ENCODE data around the gene MYO18A.
"Not testable (repeated sequence)": the region's sequence is repeated elsewhere in the genome, so short reads cannot be mapped to it uniquely, and the experiment has no call there.

The MYO18A gene

GRCh38 chr17:29209073-29209472, 28.9 kb upstream of the MYO18A start:
- no peak overlapping the region for H3K18ac ChIP-seq (ENCODE audit: low read depth in 1 of 2, low read length in 2 of 2)
- H3K79me1 ChIP-seq (replicated peaks; ENCODE audit: low read length, poor library complexity, severe bottlenecking): no peaks in the 10 kb centered on the region
- H2BK15ac ChIP-seq (ENCODE audit: low read depth, poor library complexity, severe bottlenecking): no peak overlapping the region
- H3K4me3 ChIP-seq (ENCODE audit: insufficient read depth in 1 of 2, low read depth in 1 of 2, low read length in 2 of 2): no peak overlapping the region
- H2BK12ac ChIP-seq (ENCODE audit: low read length in 2 of 2): no peak overlapping the region
- H2BK120ac ChIP-seq (ENCODE audit: low read depth, low read length): no peak overlapping the region
- no peaks in the 10 kb centered on the region for H3K36me3 ChIP-seq (ENCODE audit: control insufficient read depth in 1 of 2, insufficient read depth in 2 of 2, low read depth in 1 of 2, low read length in 2 of 2)
- no peak overlapping the region for H3K4ac ChIP-seq (ENCODE audit: low read depth in 1 of 2, low read length in 2 of 2)
- H3K4me2 ChIP-seq (ENCODE audit: low read length, poor library complexity, severe bottlenecking): no peak overlapping the region
- H2AK5ac ChIP-seq (ENCODE audit: low read length, severe bottlenecking): no peak overlapping the region
- WGBS: 92% methylated on average over 5 of the region's 5 CpGs
- H3K14ac ChIP-seq (ENCODE audit: low read length in 2 of 2): no peak overlapping the region
- H2AFZ ChIP-seq (ENCODE audit: low read depth, low read length): no peak overlapping the region
- no peaks in the 10 kb centered on the region for H3K9me3 ChIP-seq (ENCODE audit: control insufficient read depth, low read length)
- H3K4me1 ChIP-seq (ENCODE audit: control insufficient read depth, insufficient read depth, low read depth, low read length): no peaks in the 10 kb centered on the region
- H3K27ac ChIP-seq (ENCODE audit: low read length, poor library complexity, severe bottlenecking): no peak overlapping the region
- H3K27me3 ChIP-seq (ENCODE audit: control insufficient read depth in 1 of 2, insufficient read depth in 1 of 2, low read length in 2 of 2): no peaks in the 10 kb centered on the region
- H2BK5ac ChIP-seq (ENCODE audit: low read depth, low read length, poor library complexity, severe bottlenecking): no peak overlapping the region
- H3K9ac ChIP-seq (ENCODE audit: low read length): no peak overlapping the region
- no peak overlapping the region for H3K23ac ChIP-seq (ENCODE audit: low read length in 2 of 2)
- H4K8ac ChIP-seq (ENCODE audit: low read length): no peak overlapping the region
- H4K91ac ChIP-seq (ENCODE audit: low read length): no peak overlapping the region
- no peak for DNase-seq

DNA sequence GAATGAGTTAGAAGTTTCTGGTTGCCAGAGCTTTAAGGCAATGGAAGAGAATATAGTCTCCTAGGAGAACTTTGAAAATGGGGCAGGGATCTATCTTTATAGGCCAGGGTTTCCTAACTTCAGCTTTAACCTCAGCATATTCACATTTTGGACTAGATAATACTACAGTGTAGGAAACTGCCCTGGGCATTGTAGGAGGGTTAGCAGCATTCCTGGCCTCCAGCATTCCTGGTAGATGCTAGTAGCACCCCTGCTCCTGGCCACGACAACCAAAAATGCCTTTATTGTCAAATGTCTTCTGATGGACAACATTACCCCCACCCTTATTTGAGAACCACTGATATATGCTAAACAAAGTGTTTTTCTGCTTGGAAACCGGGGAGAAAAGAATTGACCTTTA, 27.8 kb upstream of the MYO18A start:
- H2AFZ ChIP-seq (ENCODE audit: low read depth, low read length): no peak overlapping the region
- no peak overlapping the region for H3K9ac ChIP-seq (ENCODE audit: low read length)
- no peak overlapping the region for H3K27ac ChIP-seq (ENCODE audit: low read length, poor library complexity, severe bottlenecking)
- no peak overlapping the region for H3K23ac ChIP-seq (ENCODE audit: low read length in 2 of 2)
- no peak overlapping the region for H2AK5ac ChIP-seq (ENCODE audit: low read length, severe bottlenecking)
- H4K8ac ChIP-seq (ENCODE audit: low read length): no peak overlapping the region
- no peak for DNase-seq
- no peaks in the 10 kb centered on the region for H3K9me3 ChIP-seq (ENCODE audit: control insufficient read depth, low read length)
- H3K18ac ChIP-seq (ENCODE audit: low read depth in 1 of 2, low read length in 2 of 2): no peak overlapping the region
- no peak overlapping the region for H2BK120ac ChIP-seq (ENCODE audit: low read depth, low read length)
- no peak overlapping the region for H2BK15ac ChIP-seq (ENCODE audit: low read depth, poor library complexity, severe bottlenecking)
- H2BK12ac ChIP-seq (ENCODE audit: low read length in 2 of 2): no peak overlapping the region
- no peak overlapping the region for H4K91ac ChIP-seq (ENCODE audit: low read length)
- H3K4ac ChIP-seq (ENCODE audit: low read depth in 1 of 2, low read length in 2 of 2): no peak overlapping the region
- H3K4me3 ChIP-seq (ENCODE audit: insufficient read depth in 1 of 2, low read depth in 1 of 2, low read length in 2 of 2): no peak overlapping the region
- H3K4me1 ChIP-seq (ENCODE audit: control insufficient read depth, insufficient read depth, low read depth, low read length): no peaks in the 10 kb centered on the region
- no peaks in the 10 kb centered on the region for H3K36me3 ChIP-seq (ENCODE audit: control insufficient read depth in 1 of 2, insufficient read depth in 2 of 2, low read depth in 1 of 2, low read length in 2 of 2)
- no peak overlapping the region for H2BK5ac ChIP-seq (ENCODE audit: low read depth, low read length, poor library complexity, severe bottlenecking)
- H3K4me2 ChIP-seq (ENCODE audit: low read length, poor library complexity, severe bottlenecking): no peak overlapping the region
- H3K27me3 ChIP-seq (ENCODE audit: control insufficient read depth in 1 of 2, insufficient read depth in 1 of 2, low read length in 2 of 2): no peaks in the 10 kb centered on the region
- no peak overlapping the region for H3K14ac ChIP-seq (ENCODE audit: low read length in 2 of 2)
- no peaks in the 10 kb centered on the region for H3K79me1 ChIP-seq (replicated peaks; ENCODE audit: low read length, poor library complexity, severe bottlenecking)
- WGBS: 95% methylated on average over 2 of the region's 2 CpGs

GRCh38 chr17:29205047-29205446, 24.8 kb upstream of the MYO18A start:
- Histone ChIP-seq H3K9ac (ENCODE audit: low read length) (no peak overlapping the region), H3K4me1 (ENCODE audit: control insufficient read depth, insufficient read depth, low read depth, low read length) (peaks cover 8% of the 10 kb centered on the region), H3K79me1 (replicated peaks; ENCODE audit: low read length, poor library complexity, severe bottlenecking) (no peaks in the 10 kb centered on the region), H2BK120ac (ENCODE audit: low read depth, low read length) (no peak overlapping the region), H3K4me3 (ENCODE audit: insufficient read depth in 1 of 2, low read depth in 1 of 2, low read length in 2 of 2) (no peak overlapping the region), H3K4ac (ENCODE audit: low read depth in 1 of 2, low read length in 2 of 2) (no peak overlapping the region), H2AK5ac (ENCODE audit: low read length, severe bottlenecking) (no peak overlapping the region), H3K27me3 (ENCODE audit: control insufficient read depth in 1 of 2, insufficient read depth in 1 of 2, low read length in 2 of 2) (no peaks in the 10 kb centered on the region), H3K23ac (ENCODE audit: low read length in 2 of 2) (no peak overlapping the region), H2AFZ (ENCODE audit: low read depth, low read length) (no peak overlapping the region), H3K27ac (ENCODE audit: low read length, poor library complexity, severe bottlenecking) (no peak overlapping the region), H3K36me3 (ENCODE audit: control insufficient read depth in 1 of 2, insufficient read depth in 2 of 2, low read depth in 1 of 2, low read length in 2 of 2) (no peaks in the 10 kb centered on the region), H3K4me2 (ENCODE audit: low read length, poor library complexity, severe bottlenecking) (no peak overlapping the region), H4K8ac (ENCODE audit: low read length) (no peak overlapping the region), H2BK12ac (ENCODE audit: low read length in 2 of 2) (no peak overlapping the region), H3K9me3 (ENCODE audit: control insufficient read depth, low read length) (no peaks in the 10 kb centered on the region), H2BK5ac (ENCODE audit: low read depth, low read length, poor library complexity, severe bottlenecking) (no peak overlapping the region), H3K14ac (ENCODE audit: low read length in 2 of 2) (peak overlapping the region in 1 of 2 experiments; percentile 46), H4K91ac (ENCODE audit: low read length) (no peak overlapping the region), H3K18ac (ENCODE audit: low read depth in 1 of 2, low read length in 2 of 2) (no peak overlapping the region), H2BK15ac (ENCODE audit: low read depth, poor library complexity, severe bottlenecking) (no peak overlapping the region)
- DNase-seq: no peak
- 64% methylated on average over 1 of the region's 2 CpGs for WGBS

GRCh38 chr17:29204068-29204804, 24.0 kb upstream of the MYO18A start:
- not testable (repeated sequence) for H4K8ac ChIP-seq (ENCODE audit: low read length); DNase-seq; H2BK5ac ChIP-seq (ENCODE audit: low read depth, low read length, poor library complexity, severe bottlenecking)

More at GRCh38 chr17:29204068-29204804, 24.0 kb upstream of the MYO18A start:
- H2AK5ac ChIP-seq (ENCODE audit: low read length, severe bottlenecking); H3K27me3 ChIP-seq (ENCODE audit: control insufficient read depth in 1 of 2, insufficient read depth in 1 of 2, low read length in 2 of 2); H2BK15ac ChIP-seq (ENCODE audit: low read depth, poor library complexity, severe bottlenecking); H4K91ac ChIP-seq (ENCODE audit: low read length); H3K4me1 ChIP-seq (ENCODE audit: control insufficient read depth, insufficient read depth, low read depth, low read length); H2BK12ac ChIP-seq (ENCODE audit: low read length in 2 of 2); H3K27ac ChIP-seq (ENCODE audit: low read length, poor library complexity, severe bottlenecking); H3K18ac ChIP-seq (ENCODE audit: low read depth in 1 of 2, low read length in 2 of 2); H2BK120ac ChIP-seq (ENCODE audit: low read depth, low read length); H3K9me3 ChIP-seq (ENCODE audit: control insufficient read depth, low read length); H3K4me3 ChIP-seq (ENCODE audit: insufficient read depth in 1 of 2, low read depth in 1 of 2, low read length in 2 of 2); H3K14ac ChIP-seq (ENCODE audit: low read length in 2 of 2); H3K79me1 ChIP-seq (replicated peaks; ENCODE audit: low read length, poor library complexity, severe bottlenecking); H3K4ac ChIP-seq (ENCODE audit: low read depth in 1 of 2, low read length in 2 of 2); H3K4me2 ChIP-seq (ENCODE audit: low read length, poor library complexity, severe bottlenecking); H3K23ac ChIP-seq (ENCODE audit: low read length in 2 of 2); H3K9ac ChIP-seq (ENCODE audit: low read length); H2AFZ ChIP-seq (ENCODE audit: low read depth, low read length); H3K36me3 ChIP-seq (ENCODE audit: control insufficient read depth in 1 of 2, insufficient read depth in 2 of 2, low read depth in 1 of 2, low read length in 2 of 2): not testable (repeated sequence)
- WGBS: 93% methylated on average over 16 of the region's 16 CpGs

Measured in mesenchymal stem cell (in vitro differentiated cells and primary cell).